IMR-90 (cell line): Measurements from ENCODE around the gene BCAS3.

ENCODE experiments used
- CEBPB ChIP-seq: IDR thresholded peaks from 2 replicates; pipeline ENCODE4 v1.6.1; 2012; ENCODE audit warnings: low read depth, low read length, improper control_type of control experiment
- CHD1 ChIP-seq: IDR thresholded peaks from 2 replicates; pipeline ENCODE4 v1.6.1; 2012; ENCODE audit warnings: low read depth, low read length, improper control_type of control experiment
- FOS ChIP-seq: fragments of 150-350 bp; IDR thresholded peaks from 2 replicates; pipeline ENCODE4 v1.6.1; 2016; ENCODE audit warnings: low read depth, low read length
- MAFK ChIP-seq: IDR thresholded peaks from 2 replicates; pipeline ENCODE4 v1.6.1; 2012; ENCODE audit warnings: low read depth, low read length, improper control_type of control experiment
- MAZ ChIP-seq: IDR thresholded peaks from 2 replicates; pipeline ENCODE4 v1.6.1; 2012; ENCODE audit warnings: low read depth, mild to moderate bottlenecking, low read length, improper control_type of control experiment, moderate library complexity, borderline replicate concordance
- MXI1 ChIP-seq: IDR thresholded peaks from 2 replicates; pipeline ENCODE4 v1.6.1; 2012; ENCODE audit warnings: low read depth, mild to moderate bottlenecking, low read length, moderate library complexity, borderline replicate concordance
- POLR2A ChIP-seq: IDR thresholded peaks from 2 replicates; pipeline ENCODE4 v1.6.1; 2012; ENCODE audit warnings: mild to moderate bottlenecking, low read depth, low read length
- RAD21 ChIP-seq: IDR thresholded peaks from 2 replicates; pipeline ENCODE4 v1.6.1; 2012; ENCODE audit warnings: low read length, improper control_type of control experiment
- RCOR1 ChIP-seq: IDR thresholded peaks from 2 replicates; pipeline ENCODE4 v1.6.1; 2012; ENCODE audit warnings: mild to moderate bottlenecking, low read length, improper control_type of control experiment; ENCODE audit not compliant: insufficient replicate concordance
- RFX5 ChIP-seq: IDR thresholded peaks from 2 replicates; pipeline ENCODE4 v1.8.0; 2012; ENCODE audit warnings: low read depth, mild to moderate bottlenecking, low read length, moderate library complexity
- SMC3 ChIP-seq: fragments of 150-350 bp; IDR thresholded peaks from 2 replicates; pipeline ENCODE4 v1.6.1; 2016; ENCODE audit warnings: low read depth, mild to moderate bottlenecking, antibody characterized with exemption, low read length, moderate library complexity
- TF ChIP-seq, protein P1 (sequence below): conservative IDR thresholded peaks from 2 replicates; pipeline ENCODE4 v1.5.1; 2012; ENCODE audit warnings: mild to moderate bottlenecking, low read depth, low read length, improper control_type of control experiment
- TF ChIP-seq, protein P2 (sequence below): fragments of 150-350 bp; IDR thresholded peaks from 2 replicates; pipeline ENCODE4 v1.6.1; 2017; ENCODE audit warnings: mild to moderate bottlenecking, antibody characterized with exemption, low read length, low read depth
- TF ChIP-seq, protein P3 (sequence below): fragments of 150-350 bp; IDR thresholded peaks from 2 replicates; pipeline ENCODE4 v1.6.1; 2016; ENCODE audit warnings: low read depth, mild to moderate bottlenecking, low read length, moderate library complexity, borderline replicate concordance

DNA sequence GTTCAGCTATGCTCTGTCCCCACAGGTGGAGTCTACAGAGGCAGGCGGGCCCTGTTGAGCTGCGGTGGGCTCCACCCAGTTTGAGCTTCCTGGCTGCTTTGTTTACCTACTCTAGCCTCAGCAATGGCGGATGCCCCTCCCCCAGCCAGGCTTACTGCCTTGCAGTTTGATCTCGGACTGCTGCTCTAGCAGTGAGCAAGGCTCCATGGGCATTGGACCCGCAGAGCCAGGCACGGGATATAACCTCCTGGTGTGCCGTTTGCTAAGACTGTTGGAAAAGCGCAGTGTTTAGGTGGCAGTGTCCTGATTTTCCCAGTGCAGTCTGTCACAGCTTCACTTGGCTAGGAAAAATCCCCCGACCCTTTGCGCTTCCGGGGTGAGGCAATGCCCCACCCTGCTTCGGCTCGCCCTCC lies 89.1 kb downstream of the BCAS3 start:
- no peak for TF ChIP-seq CHD1
- TF ChIP-seq POLR2A: no peak
- TF ChIP-seq RCOR1: no peak
- TF ChIP-seq, protein P1, sequence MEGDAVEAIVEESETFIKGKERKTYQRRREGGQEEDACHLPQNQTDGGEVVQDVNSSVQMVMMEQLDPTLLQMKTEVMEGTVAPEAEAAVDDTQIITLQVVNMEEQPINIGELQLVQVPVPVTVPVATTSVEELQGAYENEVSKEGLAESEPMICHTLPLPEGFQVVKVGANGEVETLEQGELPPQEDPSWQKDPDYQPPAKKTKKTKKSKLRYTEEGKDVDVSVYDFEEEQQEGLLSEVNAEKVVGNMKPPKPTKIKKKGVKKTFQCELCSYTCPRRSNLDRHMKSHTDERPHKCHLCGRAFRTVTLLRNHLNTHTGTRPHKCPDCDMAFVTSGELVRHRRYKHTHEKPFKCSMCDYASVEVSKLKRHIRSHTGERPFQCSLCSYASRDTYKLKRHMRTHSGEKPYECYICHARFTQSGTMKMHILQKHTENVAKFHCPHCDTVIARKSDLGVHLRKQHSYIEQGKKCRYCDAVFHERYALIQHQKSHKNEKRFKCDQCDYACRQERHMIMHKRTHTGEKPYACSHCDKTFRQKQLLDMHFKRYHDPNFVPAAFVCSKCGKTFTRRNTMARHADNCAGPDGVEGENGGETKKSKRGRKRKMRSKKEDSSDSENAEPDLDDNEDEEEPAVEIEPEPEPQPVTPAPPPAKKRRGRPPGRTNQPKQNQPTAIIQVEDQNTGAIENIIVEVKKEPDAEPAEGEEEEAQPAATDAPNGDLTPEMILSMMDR: no peak
- TF ChIP-seq, protein P2, sequence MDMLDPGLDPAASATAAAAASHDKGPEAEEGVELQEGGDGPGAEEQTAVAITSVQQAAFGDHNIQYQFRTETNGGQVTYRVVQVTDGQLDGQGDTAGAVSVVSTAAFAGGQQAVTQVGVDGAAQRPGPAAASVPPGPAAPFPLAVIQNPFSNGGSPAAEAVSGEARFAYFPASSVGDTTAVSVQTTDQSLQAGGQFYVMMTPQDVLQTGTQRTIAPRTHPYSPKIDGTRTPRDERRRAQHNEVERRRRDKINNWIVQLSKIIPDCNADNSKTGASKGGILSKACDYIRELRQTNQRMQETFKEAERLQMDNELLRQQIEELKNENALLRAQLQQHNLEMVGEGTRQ: no peak
- TF ChIP-seq FOS: no peak
- no peak for TF ChIP-seq MAFK
- no peak for TF ChIP-seq SMC3
- TF ChIP-seq, protein P3, sequence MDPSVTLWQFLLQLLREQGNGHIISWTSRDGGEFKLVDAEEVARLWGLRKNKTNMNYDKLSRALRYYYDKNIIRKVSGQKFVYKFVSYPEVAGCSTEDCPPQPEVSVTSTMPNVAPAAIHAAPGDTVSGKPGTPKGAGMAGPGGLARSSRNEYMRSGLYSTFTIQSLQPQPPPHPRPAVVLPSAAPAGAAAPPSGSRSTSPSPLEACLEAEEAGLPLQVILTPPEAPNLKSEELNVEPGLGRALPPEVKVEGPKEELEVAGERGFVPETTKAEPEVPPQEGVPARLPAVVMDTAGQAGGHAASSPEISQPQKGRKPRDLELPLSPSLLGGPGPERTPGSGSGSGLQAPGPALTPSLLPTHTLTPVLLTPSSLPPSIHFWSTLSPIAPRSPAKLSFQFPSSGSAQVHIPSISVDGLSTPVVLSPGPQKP: no peak
- TF ChIP-seq CEBPB: no peak
- no peak for TF ChIP-seq RAD21
- no peak for TF ChIP-seq RFX5
- no peak for TF ChIP-seq MXI1
- no peak for TF ChIP-seq MAZ
